ENCODE measurements around the gene TAF1C.
"Not testable (repeated sequence)": the region's sequence is repeated elsewhere in the genome, so short reads cannot be mapped to it uniquely, and the experiment has no call there.

TAF1C gene

DNA sequence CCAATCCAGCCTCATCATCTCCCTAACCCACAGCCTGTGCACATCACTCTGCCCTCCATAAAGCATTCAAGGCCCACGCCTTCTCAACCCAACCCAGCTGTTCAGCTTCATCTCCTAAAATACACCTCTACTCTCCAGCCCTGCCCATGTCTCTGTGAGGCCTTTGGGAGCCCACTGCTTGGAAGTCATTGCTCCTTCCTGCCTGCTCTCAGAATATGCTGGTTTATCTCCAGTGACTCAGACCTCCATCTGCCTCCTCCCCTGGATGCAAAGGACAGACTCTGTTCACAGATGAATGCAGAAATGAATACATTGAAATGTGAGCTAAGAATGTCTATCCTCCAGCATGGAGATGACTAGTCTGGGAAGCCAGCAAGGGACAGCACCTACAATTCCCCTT, 34.0 kb upstream of the TAF1C start:
- ATAC-seq (no peak), DNase-seq (no peak)
- Mint-ChIP-seq H3K27me3 (no peaks in the 10 kb centered on the region), H3K36me3 (ENCODE audit: low read depth) (no peaks in the 10 kb centered on the region), H3K27ac (no peak overlapping the region), H3K4me3 (no peak overlapping the region), H3K4me1 (no peaks in the 10 kb centered on the region), H3K9me3 (no peaks in the 10 kb centered on the region)

DNA sequence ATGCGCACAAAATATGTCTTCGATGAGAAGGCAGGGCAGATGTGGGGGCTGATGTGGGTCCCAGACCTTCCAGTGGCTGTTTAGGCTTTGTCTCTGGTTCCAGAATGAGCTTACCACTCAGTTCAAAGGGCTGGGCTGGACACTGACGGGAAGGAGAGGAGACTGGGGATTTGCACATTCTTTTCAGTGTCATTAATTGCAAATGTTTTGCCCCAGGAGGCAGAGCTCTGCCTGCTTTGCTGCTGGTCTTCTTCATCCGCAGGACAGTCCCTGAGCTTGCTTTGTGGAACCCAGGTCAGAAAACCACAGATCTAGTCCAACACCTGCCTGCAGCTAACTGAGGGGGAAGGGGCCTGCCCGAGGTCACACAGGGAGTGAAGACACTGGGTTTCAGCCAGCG, 32.1 kb upstream of the TAF1C start:
- no peak for ATAC-seq
- Mint-ChIP-seq H3K36me3 (ENCODE audit: low read depth) (no peaks in the 10 kb centered on the region), H3K4me3 (no peak overlapping the region), H3K4me1 (no peaks in the 10 kb centered on the region), H3K9me3 (no peaks in the 10 kb centered on the region), H3K27me3 (no peaks in the 10 kb centered on the region), H3K27ac (no peak overlapping the region)
- no peak for DNase-seq

DNA sequence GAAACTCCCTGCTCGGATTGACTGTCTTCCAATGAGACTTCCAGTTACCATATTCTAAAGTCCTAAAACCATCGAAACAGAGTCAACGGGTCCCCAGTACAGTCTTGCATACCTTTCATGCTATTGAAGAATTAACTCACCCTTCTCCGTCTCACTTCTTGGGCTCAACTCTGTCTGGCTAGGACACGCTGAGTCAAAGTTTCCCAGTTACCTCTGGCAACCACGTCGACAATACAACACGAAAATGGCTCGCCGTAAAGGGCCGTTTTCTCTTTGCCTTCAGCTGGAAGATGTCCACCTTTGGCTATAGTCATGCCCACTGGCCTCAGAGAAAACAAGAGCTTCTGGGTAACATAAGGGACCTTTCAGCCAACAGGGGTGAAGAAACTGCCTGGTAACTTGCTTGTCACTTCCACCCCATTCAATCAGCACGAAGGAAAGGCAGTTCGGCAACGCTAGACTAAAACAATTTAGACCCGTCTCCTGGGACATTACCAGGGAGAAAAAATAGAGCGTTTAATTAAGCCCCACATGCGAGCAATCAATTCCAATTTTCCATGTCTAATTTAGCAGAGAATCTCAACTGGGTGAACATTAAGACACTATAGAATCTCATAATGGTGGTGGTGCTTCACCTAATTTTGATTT, 31.4 kb upstream of the TAF1C start:
- Mint-ChIP-seq H3K4me1 (no peaks in the 10 kb centered on the region), H3K36me3 (ENCODE audit: low read depth) (no peaks in the 10 kb centered on the region), H3K4me3 (no peak overlapping the region), H3K27ac (no peak overlapping the region), H3K9me3 (no peaks in the 10 kb centered on the region), H3K27me3 (no peaks in the 10 kb centered on the region)
- no peak for ATAC-seq
- DNase-seq = no peak

DNA sequence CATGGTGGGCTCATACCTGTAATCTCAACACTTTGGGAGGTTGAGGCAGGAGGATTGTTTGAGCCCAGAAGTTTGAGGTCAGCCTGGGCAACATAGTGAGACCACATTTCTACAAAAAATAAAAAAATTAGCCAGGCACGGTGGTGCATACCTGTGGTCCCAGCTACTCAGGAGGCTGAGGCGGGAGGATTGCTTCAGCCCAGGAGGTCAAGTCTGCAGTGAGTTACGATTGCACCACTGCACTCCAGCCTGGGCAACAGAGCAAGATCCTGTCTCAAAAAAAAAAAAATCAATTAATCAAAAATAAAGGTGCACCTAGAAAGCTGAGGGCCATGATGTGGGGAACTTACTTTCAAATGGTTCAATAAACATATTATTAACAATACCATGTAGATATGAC, 29.3 kb upstream of the TAF1C start:
- H3K4me3 Mint-ChIP-seq; H3K4me1 Mint-ChIP-seq; ATAC-seq; H3K27ac Mint-ChIP-seq; H3K9me3 Mint-ChIP-seq; DNase-seq; H3K36me3 Mint-ChIP-seq (ENCODE audit: low read depth); H3K27me3 Mint-ChIP-seq: not testable (repeated sequence)

DNA sequence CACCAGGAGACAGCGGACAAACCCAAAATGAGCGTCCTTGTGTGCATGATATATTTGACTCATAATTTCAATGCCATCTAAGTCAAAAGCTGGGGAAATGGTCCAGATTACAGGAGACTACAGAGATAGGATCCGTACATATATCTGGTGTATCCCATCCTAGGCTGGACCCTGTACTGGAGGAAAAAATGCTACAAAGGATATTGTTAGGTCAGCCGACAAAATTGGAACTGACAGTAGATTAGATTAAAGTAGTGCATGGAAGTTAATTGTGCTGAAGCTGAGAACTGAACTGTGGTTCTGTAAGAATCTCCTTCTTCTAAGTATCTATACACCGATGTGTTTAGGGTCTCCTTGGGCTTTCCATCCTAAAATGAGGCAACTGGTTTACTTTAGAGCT, 28.7 kb upstream of the TAF1C start:
- DNase-seq (no peak), ATAC-seq (no peak)
- no peaks in the 10 kb centered on the region for H3K27me3 Mint-ChIP-seq
- H3K27ac Mint-ChIP-seq = no peak overlapping the region
- H3K9me3 Mint-ChIP-seq = no peaks in the 10 kb centered on the region
- no peaks in the 10 kb centered on the region for H3K4me1 Mint-ChIP-seq
- no peaks in the 10 kb centered on the region for H3K36me3 Mint-ChIP-seq (ENCODE audit: low read depth)
- H3K4me3 Mint-ChIP-seq = no peak overlapping the region

DNA sequence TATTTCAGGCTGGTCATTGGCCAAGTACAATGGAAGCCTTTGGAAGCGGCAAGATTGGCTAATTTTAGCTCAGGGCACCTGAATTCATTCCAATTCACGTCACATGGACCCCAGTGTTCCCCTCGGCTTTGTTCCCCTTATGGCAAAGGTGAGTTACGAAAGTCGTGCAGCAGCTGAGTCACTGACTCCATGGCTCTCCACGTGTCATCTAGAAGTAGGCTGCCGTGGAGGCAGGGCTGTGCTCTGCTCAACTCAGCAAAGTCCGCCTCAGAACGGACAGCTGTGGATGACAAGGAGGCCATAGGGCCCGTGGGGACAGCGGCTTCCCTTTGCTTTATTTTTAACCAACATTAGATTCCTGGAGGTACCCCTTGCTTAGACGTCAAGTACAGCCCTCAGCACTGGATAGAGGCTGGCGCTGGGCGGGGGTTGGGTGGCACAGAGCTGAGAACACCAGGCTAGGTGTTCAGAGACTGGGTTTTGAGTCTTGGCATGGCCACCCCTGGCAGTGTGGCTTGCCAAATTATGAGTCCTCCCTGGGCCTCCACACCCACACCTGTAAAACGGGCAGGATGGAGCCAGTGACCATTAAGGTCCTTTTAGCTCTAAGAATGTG, 27.7 kb upstream of the TAF1C start:
- Mint-ChIP-seq H3K9me3 (no peaks in the 10 kb centered on the region), H3K27ac (no peak overlapping the region), H3K36me3 (ENCODE audit: low read depth) (no peaks in the 10 kb centered on the region), H3K4me1 (no peaks in the 10 kb centered on the region), H3K27me3 (no peaks in the 10 kb centered on the region), H3K4me3 (no peak overlapping the region)
- ATAC-seq (no peak), DNase-seq (no peak)

DNA sequence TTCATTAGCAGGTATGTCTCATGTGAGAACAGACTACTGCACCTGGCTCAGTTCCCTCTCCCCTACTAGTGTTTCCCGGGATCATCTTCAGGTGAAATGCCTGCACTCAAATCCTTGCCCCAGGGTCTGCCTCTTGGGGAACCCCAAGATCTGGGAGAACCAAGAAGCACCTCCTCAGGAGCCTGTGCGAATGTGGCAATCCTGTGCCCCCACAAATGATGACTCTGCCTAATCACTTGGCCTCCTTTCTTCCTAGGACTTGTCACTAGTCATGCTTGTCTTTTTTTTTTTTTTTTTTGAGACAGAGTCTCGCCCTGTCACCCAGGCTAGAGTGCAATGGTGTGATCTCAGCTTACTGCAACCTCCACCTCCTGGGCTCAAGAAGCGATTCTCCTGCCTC, 25.8 kb upstream of the TAF1C start:
- no peak overlapping the region for H3K4me3 Mint-ChIP-seq
- H3K9me3 Mint-ChIP-seq = no peaks in the 10 kb centered on the region
- DNase-seq = no peak
- no peaks in the 10 kb centered on the region for H3K27me3 Mint-ChIP-seq
- H3K4me1 Mint-ChIP-seq = no peaks in the 10 kb centered on the region
- H3K36me3 Mint-ChIP-seq (ENCODE audit: low read depth) = no peaks in the 10 kb centered on the region
- no peak for ATAC-seq
- H3K27ac Mint-ChIP-seq = no peak overlapping the region

DNA sequence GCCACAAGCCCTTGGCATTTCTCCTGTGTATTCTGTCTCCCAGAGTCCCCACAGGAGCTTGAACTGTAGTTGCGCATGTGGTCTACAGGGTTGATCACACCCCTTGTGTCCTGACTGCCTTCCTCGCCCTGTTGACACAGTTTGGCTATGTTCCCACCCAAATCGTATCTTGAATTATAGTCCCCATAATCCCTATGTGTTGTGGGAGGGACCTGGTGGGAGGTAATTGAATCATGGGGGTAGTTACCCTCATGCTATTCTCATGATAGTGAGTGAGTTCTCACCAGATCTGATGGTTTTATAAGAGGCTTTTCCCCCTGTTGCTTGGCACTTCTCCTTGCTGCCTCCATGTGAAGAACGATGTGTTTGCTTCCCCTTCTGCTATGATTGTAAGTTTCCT, 25.3 kb upstream of the TAF1C start:
- ATAC-seq = no peak
- no peaks in the 10 kb centered on the region for H3K4me1 Mint-ChIP-seq
- no peak for DNase-seq
- no peaks in the 10 kb centered on the region for H3K27me3 Mint-ChIP-seq
- no peaks in the 10 kb centered on the region for H3K36me3 Mint-ChIP-seq (ENCODE audit: low read depth)
- H3K9me3 Mint-ChIP-seq = no peaks in the 10 kb centered on the region
- H3K4me3 Mint-ChIP-seq = no peak overlapping the region
- H3K27ac Mint-ChIP-seq = no peak overlapping the region

DNA sequence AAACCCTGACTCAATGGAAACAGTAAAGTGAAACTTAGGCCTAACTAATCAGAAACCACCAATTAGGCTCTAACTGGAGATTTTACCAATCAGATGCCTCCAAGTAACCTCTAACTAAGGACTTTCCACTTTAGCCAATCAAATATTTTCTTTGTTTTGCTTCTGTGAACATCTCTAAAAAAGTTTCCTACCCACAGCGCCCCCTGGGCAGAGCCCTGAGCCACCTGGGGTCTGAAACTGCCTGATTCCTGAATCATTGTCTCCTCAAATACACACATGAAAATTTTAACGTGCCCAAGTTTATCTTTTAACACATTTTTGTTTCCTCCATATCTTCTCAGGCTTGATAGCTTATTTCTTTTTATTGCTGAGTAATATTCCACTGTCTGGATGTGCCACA, 23.1 kb upstream of the TAF1C start:
- no peaks in the 10 kb centered on the region for H3K27me3 Mint-ChIP-seq
- ATAC-seq (no peak), DNase-seq (no peak)
- H3K4me1 Mint-ChIP-seq = no peaks in the 10 kb centered on the region
- no peak overlapping the region for H3K4me3 Mint-ChIP-seq
- H3K27ac Mint-ChIP-seq = no peak overlapping the region
- H3K9me3 Mint-ChIP-seq = no peaks in the 10 kb centered on the region
- no peaks in the 10 kb centered on the region for H3K36me3 Mint-ChIP-seq (ENCODE audit: low read depth)

DNA sequence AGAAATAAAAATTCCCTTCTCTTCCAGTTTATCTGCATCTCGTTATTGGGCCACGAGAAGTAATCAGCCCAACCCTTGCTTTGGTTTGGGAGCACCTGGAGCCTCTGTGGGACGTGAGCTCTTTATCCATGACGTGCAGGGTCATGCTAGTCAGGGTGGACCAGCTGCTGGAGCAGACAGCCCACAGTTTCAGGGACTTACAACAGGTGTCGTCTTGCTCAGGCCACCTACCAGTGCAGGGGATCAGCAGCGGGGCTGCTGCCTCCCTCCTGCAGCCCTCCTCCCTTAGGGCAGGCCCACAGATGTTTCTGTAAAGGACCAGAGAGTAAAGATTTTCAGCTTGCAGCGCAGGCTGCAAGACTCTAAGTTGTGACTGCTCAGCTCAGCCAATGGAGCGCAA, 21.0 kb upstream of the TAF1C start:
- ATAC-seq (no peak), DNase-seq (no peak)
- no peaks in the 10 kb centered on the region for H3K9me3 Mint-ChIP-seq
- H3K4me1 Mint-ChIP-seq = no peaks in the 10 kb centered on the region
- no peak overlapping the region for H3K27ac Mint-ChIP-seq
- no peaks in the 10 kb centered on the region for H3K27me3 Mint-ChIP-seq
- no peaks in the 10 kb centered on the region for H3K36me3 Mint-ChIP-seq (ENCODE audit: low read depth)
- no peak overlapping the region for H3K4me3 Mint-ChIP-seq

DNA sequence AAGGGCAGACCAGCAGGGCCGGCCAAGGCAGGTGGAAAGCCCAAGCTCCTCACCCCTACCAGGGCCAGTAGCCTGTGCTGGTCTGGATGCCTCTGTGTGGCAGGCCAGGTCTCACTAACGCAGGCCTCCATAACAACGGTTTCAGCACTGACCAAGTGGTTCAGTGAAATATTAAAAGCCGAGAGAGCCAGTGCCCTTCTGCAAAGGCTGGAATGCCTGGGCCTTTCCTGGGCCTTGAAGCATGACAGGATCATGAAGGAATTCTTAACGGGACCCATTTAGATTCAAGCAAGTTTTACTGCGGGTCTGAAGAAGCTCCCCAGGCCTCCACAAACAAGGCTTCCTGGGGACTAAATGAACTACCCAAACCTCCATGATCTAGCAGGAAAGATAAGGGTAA, 20.4 kb upstream of the TAF1C start:
- Mint-ChIP-seq H3K9me3 (no peaks in the 10 kb centered on the region), H3K36me3 (ENCODE audit: low read depth) (no peaks in the 10 kb centered on the region), H3K4me1 (no peaks in the 10 kb centered on the region), H3K27me3 (no peaks in the 10 kb centered on the region), H3K4me3 (no peak overlapping the region), H3K27ac (no peak overlapping the region)
- ATAC-seq (no peak), DNase-seq (no peak)

DNA sequence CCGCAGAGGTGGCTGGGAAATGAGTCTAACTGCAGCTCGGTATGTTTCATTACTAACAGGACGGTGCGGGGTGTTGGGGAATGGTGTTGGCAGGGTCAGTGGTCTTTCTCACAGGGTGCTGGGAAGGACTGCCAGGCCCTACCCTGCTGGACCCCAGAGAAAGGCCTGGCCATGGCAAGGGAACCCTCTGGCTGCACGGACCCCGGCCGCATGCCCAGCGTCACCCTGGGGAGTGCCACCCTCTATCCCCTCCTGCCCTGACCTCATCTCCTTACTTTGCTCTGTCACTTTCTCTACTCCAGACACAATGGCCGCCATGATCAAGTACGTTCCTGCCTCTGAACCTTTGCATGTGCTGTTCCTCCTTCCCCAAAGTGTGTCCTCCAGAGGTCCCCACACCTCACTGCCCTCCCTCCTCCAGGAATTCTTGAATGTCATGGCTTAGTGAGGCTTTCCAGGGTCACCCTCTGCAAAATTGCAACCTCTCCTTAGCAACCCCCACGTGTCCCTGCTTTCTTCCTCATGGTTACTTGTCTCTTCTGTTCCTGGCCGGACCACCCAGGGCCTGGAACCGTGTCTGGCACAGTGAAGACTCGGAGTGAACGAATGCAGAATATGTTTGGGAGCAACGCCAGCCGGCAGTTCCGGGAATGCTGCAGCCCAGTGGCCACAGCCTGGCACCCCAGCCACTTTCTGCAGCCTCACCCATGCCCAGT, 19.3 kb upstream of the TAF1C start:
- Mint-ChIP-seq H3K27ac (no peak overlapping the region), H3K4me3 (no peak overlapping the region), H3K27me3 (no peaks in the 10 kb centered on the region), H3K36me3 (ENCODE audit: low read depth) (no peaks in the 10 kb centered on the region), H3K4me1 (no peaks in the 10 kb centered on the region), H3K9me3 (no peaks in the 10 kb centered on the region)
- no peak for DNase-seq
- no peak for ATAC-seq

DNA sequence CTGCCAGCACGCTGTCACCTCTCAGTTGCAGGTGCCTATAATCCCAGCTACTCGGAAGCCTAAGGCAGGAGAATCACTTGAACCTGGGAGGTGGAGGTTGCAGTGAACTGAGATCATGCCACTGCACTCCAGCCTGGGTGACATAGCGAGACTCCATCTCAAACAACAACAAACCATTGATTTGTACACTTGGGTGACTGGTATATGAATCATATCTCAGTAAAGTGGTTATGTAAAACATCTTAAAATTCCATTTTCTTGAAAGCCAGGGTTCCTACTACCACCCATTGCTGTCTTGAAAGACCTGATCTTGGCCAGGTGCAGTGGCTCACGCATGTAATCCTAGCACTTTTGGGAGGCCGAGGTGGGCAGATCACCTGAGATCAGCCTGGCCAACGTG, 18.3 kb upstream of the TAF1C start:
- not testable (repeated sequence) for H3K36me3 Mint-ChIP-seq (ENCODE audit: low read depth); H3K9me3 Mint-ChIP-seq; H3K27ac Mint-ChIP-seq; H3K4me1 Mint-ChIP-seq; H3K4me3 Mint-ChIP-seq; ATAC-seq; H3K27me3 Mint-ChIP-seq; DNase-seq

DNA sequence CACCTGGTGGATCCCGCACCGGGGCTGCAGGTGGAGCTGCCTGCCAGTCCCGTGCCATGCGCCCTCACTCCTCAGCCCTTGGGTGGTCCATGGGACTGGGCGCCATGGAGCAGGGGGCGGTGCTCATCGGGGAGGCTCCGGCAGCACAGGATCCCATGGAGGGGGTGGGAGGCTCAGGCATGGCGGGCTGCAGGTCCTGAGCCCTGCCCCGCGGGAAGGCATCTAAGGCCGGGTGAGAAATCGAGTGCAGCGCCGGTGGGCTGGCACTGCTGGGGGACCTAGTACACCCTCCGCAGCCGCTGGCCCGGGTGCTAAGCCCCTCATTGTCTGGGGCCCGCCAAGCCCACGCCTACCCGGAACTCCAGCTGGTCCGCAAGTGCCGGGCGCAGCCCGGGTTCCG, 17.7 kb upstream of the TAF1C start:
- H3K4me1 Mint-ChIP-seq; ATAC-seq; H3K27me3 Mint-ChIP-seq; H3K9me3 Mint-ChIP-seq; H3K4me3 Mint-ChIP-seq; DNase-seq; H3K36me3 Mint-ChIP-seq (ENCODE audit: low read depth); H3K27ac Mint-ChIP-seq: not testable (repeated sequence)

DNA sequence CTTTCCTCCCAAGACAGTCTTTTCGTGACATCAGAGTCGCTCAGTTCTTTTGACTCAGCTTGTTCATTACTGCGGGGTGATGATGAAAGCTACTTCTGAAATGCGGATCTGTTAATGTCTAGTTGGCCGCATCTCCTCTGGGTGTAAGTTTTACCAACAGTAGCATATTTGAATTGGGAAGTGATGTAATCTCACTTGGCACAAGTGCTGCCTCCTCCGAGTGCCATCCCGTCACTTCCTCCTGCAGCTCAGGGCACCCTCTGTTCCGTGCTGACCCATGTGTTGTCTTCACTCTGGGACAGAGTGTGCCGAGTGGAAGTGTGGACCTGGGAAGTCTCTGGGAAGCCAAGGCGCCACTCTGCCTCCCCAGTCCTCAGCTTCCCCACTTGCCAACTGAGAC, 13.0 kb upstream of the TAF1C start:
- no peaks in the 10 kb centered on the region for H3K36me3 Mint-ChIP-seq (ENCODE audit: low read depth)
- no peak overlapping the region for H3K4me3 Mint-ChIP-seq
- no peak overlapping the region for H3K27ac Mint-ChIP-seq
- DNase-seq (no peak), ATAC-seq (no peak)
- H3K4me1 Mint-ChIP-seq = no peaks in the 10 kb centered on the region
- no peaks in the 10 kb centered on the region for H3K27me3 Mint-ChIP-seq
- no peaks in the 10 kb centered on the region for H3K9me3 Mint-ChIP-seq

Data from activated naive CD8-positive, alpha-beta T cell treated with anti-CD3 and anti-CD28 coated beads, Interleukin-2, amount 50 U/mL, for 24 hours (primary cell).